Inferior parietal cortex (tissue), 1 donor: Measurements from ENCODE around the gene PRKG1.
A peak's percentile ranks its signal among the peaks of the same experiment; 100 is the strongest.
"Not testable (repeated sequence)": the region's sequence is repeated elsewhere in the genome, so short reads cannot be mapped to it uniquely, and the experiment has no call there.

ENCODE experiments used
- DNase-seq: peaks from one replicate; pipeline ENCODE4 v3.0.0-alpha.2; 2016; ENCODE audit errors: extremely low spot score

The PRKG1 gene

DNA sequence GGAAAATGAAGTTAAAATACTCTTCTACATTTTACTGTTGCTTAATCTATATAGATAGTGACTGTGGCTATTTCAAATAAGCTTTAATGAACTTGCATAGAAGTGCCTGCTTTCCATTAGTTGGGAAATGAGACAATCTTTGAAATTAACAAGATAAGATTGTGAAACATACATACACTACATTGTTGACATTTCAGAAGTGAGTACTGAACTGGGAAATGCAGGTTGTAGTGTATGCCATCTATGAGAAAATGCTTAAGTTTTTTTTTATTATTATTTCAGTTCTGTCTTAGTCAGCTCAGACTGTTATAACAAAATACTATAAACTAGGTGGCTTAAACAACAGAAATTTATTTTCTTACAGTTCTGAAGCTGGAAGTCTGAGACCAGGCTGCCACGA is 674.7 kb downstream of the PRKG1 start:
- no peak for DNase-seq

DNA sequence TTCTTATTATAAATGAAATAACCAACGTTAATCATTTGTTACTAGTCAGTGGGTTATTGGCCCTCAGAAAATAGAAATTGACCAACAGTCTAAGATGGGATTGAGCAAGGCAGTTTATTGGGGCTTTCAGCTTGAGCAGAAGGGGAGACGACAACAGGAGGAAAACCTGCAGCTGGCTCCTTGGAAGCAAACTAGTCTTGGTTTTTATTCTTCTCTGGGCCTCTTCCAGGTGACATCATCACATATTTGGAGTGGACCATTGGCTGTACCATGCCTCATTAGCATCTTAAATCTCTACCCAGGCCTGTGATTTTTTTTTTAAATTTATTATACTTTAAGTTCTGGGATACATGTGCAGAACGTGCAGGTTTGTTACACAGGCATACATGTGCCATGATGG is 684.1 kb downstream of the PRKG1 start:
- no peak for DNase-seq

DNA sequence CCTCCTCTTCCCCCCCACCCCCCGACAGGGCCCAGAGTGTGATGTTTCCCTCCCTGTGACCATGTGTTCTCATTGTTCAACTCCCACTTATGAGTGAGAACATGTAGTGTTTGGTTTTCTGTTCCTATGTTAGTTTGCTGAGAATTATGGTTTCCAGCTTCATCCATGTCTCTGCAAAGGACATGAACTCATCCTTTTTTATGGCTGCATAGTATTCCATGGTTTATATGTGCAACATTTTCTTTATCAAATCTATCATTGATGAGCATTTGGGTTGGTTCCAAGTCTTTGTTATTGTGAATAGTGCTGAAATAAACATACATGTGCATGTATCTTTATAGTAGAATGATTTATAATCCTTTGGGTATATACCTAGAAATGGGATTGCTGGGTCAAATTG is 684.6 kb downstream of the PRKG1 start:
- not testable (repeated sequence) for DNase-seq

DNA sequence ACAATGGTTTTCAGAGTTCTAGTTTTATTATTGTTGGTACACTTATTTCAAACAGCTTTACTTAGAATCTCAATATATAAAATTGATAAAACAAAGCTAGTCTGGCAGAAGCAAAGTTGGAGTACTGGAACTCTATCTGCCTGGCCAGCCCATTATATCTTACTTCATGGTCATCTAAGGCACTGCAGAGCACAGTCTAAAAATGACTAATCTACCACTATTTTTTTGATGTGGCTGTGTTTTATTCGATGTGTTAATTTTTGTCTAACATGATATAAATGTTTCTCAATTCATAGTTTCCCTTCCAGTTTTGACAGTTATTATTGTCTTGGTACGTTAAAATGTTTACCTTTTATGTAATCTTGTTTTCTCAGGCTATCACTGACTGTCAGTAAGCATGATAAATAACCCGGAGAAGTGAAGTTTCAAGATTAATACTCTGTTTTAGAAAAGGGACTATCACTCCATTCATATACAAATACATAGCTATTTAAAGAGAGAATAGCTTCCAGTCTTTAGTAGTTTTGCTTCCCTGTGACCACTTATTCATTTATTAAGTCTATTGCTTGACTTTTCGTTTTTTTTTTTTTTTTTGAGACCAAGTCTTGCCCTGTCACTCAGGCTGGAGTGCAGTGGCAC is 685.7 kb downstream of the PRKG1 start:
- DNase-seq = no peak

DNA sequence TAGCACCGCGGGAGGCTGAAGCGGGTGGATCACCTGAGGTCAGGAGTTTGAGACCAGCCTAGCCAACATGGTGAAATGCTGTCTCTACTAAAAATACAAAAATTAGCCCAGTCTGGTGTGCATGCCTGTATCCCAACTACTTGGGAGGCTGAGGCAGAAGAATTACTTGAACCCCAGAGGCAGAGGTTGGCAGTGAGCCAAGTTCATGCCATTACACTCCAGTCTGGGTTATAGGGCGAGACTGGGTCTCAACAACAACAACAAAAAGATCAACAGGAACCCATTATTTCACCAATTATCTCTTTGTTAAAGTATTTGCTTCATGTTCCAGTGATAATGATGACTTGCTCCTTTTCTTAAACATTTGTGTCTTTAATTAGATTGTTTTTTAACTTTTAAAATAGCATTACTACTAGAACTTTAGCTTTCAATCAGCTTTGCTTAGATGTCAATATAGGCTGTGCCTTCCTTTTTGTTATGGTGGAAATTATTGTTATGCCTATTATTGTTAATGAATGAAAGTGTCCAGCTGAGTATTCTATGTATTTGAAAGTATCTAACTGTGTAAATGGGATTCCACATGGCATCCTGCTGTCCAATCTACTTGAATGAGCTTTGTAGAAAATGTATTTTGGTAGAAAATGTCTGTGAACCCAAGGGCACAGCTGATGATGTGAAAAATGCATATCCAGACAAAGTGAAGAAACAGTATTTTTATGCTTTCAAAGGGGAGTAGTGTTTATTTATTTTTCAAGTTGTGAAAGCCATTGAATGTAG is 686.8 kb downstream of the PRKG1 start:
- DNase-seq = no peak

DNA sequence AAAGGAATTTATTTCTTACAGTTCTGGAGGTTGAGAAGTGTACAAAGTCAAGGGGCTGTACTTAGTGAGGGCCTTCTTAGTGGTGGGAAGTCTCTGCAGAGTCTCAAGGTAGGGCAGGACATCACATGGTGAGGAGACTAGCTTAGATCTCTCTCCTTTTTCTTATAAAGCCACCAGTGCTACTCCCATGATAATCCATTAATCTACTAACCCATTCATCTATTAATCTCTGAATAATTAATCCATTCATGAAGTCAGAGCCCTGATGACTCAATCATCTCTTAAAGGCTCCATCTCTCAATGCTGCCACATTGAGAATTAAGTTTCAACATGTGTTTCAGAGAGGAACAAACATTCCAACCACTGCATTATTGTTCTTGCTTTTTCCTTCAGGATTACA is 689.5 kb downstream of the PRKG1 start:
- DNase-seq = no peak

DNA sequence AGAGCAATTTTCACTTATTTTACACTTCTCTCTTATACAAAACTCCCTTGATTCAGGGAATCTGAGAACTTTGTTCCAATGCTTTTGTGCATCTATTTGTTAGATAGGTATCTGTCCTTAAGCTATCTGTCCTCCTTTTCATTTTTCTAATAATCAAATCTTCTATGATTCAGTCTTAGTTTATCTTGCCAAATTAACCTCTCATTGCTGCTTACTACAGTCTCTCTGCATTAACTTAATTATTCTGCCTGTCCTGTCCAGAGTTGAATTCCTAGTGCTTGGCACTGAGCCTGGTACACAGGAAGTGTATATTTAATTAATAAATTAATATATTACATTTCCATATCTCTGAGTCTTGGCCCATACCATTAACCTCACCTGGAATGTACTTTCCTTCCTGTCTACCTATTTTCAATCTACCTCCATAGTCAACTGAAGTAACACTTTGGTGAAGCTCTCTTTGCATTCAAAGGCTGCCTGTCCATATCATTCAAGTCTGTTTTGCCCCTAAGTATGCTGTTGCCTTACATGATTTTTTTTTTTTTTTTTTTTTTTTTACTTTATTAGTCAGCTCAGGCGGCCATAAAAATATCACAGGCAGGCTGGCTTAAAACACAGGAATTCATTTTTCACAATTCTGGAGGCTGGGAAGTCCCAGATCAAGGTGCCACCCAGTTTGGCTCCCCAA is 691.1 kb downstream of the PRKG1 start:
- no peak for DNase-seq

DNA sequence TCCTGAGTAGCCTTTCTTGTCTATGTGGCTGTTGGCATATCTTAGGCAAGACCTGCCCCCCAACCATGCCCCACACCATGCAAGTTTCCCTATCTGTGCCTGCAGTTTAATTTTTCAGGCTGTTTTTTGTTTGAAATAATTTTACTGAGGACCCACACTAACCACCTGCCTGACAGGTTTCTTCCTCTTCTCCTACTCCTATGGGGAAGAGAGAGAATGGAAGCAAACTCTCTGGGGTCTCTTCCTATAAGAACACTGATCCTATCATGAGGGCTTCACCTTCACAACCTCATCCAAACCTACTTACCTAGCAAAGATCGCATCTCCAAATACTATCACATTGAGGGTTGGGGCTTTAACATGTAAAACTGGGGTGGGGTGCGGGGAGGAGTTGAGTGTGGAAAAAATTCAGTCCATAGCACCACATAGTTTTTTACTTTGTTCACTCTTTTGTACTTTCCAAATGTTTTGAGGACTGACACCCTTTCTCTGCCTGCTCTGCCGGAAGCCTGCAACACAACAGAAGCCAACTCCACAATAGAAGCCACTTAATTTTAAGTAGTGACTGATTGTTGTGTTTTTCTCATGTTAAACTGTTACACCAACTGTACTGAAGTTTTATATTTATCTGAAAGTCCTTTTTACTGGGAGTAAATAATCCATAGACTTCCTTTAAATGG is 692.3 kb downstream of the PRKG1 start:
- no peak for DNase-seq

DNA sequence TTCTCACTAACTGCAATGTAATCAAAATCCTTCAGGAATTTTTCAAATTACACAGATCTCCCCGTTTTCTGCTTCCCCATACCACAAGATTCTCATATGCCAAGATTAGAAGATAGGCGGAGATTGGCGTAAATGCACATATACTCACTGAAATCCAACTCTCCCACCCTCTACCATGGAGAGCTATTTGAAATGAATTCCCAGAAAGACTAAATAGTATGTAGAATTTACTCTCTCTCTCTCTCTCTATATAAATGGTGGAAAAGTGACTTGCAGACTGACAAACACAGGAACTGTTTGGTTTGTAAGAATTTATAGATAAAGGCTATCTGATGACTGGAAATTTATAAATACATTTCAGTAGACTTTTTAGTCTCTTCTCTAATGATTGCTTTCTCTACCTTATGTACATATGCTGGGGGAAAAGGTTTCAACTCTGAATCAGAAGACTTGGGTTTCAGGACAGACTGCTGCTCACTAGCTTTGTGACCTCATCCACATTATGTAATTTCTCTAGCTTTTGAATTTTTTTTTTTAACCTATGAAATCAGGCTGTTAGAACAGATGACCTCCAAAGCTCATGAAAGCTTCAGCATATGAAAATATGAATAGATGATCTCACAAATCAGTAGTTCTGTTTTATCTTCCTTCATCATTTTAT is 692.9 kb downstream of the PRKG1 start:
- no peak for DNase-seq

DNA sequence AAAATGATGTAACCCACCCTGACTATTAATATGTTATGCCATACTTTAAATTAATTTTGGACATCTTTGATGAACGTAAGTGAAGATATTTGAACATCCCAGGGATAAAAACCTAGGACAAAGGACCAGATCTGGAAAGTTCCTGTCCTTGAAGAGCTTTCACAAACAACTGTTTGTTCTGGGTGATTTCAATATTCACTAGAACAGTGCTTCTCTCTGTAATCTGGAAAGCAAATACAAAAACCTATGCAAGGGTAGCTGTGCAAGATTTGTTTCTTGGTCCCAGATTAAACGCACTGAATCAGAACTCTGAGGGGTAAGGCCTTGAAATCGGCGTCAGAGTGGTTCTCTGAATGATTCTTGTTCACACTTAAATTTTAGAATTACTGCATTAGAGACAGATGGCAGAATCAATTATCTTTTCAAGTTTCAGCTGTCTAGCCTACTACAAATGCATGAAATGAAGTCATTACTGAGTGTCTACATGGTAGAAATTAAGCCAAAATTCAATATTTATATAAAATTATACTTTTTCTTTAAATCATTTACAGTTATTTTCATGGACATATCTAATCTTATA is 694.7 kb downstream of the PRKG1 start:
- DNase-seq = peak; percentile 40

DNA sequence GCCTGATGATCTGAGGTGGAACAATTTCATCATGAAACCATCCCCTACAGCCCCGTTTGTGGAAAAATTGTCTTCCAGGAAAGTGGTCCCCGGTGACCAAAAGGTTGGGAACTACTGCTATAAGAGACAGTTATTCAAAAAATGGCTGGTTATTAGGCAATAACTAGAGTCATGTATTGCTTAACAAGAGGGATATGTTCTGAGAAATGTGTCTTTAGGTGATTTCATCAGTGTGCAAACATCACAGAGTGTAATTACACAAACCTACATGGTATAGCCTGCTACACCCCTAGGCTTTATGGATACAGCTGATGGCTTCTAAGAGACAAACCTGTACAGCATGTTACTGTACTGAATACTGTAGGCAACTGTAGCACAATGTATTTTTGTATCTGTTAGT is 696.4 kb downstream of the PRKG1 start:
- no peak for DNase-seq

DNA sequence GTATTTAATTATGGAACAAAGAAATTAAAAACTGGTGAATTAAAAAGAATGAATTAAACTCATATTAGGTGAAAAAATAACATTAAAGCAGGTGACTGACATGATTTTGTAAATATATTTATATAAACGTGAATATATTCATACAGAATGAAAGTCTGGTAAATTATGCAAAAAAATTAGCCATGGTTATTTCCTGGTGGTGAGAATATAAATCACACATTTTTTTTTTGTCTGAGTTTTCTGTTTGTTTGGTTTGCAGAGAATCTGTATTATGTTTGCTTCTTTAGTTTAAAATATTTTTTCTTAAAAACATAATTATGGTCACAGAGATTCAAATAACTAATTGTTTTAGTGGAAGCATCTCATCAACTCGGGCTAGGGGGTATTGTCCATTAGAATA is 698.1 kb downstream of the PRKG1 start:
- DNase-seq = no peak

DNA sequence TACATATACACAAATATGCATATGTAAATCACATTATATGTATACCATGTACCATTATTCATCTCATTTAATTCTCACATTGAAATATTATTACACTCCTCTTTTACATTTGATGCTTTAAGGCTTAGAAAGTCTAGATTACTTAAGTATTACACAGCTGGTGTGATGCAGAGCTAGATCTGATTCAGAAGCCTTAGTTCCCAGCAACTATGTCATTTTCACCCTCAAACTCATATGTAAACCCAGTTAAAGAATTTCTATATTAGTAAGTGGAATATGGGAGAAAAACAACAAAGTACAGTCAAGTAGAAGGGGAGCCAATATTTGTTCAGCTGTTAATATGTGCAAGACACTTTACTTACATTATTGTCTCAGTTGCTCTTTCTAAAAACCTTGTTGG is 699.4 kb downstream of the PRKG1 start:
- DNase-seq = no peak

DNA sequence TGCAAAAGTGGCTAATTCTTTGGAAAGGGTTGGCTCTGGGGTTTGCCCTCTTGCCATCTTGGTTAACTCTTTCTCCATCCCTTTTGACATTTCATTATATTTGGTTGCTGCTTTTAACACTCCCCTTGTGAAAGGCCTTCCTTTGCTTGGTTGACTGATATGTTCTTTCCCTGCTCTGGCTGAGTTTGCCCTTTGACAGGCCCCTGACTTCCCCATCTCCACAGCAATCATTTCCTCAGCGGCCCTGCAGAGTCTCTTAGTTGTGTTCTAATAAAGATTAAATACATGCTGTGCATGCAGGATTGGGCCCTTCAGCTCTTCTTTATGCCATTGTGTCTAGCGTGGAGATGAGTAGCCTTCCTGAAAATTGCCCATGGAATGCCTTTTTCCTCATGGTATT is 709.7 kb downstream of the PRKG1 start:
- no peak for DNase-seq

DNA sequence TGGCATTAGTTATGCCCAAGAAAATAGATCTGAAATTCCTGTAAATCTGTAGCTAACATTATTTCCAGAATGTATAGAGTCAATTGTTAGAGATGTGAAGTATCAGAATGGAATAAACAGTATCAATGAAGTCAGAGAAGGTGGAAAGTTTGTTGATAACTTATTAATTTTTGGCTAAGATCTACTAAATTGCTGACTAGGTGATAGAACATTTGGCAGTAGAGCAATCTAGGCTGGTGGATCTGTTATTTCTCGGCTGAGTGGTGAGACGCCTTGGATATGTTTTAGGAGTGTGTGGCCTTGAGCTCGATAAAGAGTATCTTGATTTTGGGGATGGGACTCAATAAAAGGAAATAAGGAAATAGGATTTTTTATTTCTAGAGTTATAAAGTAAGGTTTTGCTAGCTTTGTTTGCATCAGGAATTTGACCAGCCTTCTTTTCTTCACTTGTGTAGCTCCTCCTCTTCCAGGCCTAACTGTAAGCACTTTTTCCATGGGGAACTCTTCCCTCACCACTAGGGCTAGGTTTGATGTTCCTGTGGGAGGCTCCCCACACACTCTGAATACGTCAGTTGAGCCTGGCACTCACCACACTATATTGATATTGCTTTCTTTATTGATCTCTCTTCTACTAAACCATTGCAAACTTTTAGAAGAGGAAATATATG is 711.9 kb downstream of the PRKG1 start:
- DNase-seq = no peak

DNA sequence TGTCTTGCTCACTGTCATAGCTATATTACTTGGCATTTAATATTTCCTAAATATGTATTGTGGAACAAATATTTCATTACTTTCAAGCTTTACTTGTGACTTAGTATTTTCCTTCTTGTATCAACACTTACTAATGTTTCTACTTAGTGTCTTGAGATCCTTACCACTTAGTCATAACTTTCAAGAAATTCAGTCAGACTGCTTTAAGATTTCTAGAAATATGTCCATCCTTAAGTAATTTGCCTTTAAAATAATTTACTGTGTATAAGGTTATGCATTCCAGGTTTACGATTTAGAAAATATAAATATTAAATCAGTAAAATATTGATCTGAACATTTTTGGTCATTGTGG is 712.4 kb downstream of the PRKG1 start:
- DNase-seq = no peak

DNA sequence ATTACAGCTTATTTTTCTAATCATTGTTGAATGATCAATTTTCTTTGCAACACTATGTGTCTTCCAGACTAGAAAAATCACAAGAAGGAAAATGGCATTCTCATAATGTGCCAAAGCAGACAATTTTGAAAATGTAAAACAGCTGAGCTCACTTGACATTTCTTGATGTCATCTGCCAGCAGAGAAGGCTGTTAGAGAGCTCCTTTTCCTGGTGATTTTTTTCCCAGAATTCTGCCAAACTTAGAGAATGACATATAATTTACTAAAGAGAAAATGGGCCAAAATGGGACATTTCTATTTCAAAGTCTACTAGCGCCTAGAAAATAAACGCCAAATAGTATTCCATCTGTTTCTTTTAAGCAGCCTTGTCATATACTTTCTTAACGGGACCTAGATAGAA is 714.0 kb downstream of the PRKG1 start:
- no peak for DNase-seq

DNA sequence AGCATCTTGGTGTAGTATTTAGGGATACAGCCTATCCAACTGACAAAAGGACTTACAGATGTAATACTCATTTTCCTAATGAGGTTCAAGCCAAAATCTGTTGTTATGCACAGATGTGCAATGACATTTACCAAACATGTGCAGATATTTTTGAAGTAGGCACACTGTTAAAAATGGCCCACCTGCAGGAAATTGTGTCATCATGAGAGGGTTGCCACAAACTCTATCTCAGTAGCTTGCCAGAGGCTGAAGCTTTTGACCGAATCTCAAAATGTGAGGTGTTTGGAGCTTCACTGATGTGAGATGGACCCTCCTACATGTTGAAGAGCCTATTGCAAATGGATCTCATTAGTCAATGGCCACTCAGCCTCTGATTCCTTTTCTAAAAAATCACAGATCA is 714.8 kb downstream of the PRKG1 start:
- no peak for DNase-seq

DNA sequence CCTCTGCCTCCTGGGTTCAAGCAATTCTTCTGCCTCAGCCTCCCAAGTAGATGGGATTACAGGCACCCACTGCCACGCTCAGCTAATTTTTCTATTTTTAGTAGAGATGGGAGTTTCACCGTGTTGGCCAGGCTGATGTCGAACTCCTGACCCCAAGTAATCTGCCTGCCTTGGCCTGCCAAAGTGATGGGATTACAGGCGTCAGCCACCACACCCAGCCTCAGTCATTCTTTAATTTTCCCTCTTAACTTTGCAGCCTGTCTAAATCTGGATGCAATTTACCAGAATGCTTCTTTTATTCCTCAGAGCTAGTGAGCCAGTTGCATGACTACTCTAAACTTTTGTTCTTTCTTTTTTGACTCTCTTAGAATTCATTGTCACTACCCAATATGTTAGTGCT is 715.6 kb downstream of the PRKG1 start:
- no peak for DNase-seq

DNA sequence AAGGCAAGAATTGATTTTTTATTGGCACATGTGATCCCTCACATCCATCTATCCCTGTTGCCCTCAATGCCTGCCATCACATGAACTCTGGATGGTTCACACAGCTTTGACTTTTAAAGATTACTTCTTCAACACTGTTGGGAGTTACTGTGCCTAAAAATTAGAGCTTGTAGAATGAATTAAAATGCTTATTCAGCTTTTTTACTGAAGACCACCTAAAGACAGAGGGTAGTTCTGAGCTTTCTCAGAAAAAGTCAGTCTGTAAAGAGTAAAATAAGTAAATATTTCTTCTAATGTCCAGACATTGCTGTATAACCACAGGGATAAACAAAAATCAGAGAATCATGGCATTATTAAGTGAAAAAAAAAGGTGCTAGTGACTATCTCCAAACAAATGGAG is 718.4 kb downstream of the PRKG1 start:
- DNase-seq = no peak

DNA sequence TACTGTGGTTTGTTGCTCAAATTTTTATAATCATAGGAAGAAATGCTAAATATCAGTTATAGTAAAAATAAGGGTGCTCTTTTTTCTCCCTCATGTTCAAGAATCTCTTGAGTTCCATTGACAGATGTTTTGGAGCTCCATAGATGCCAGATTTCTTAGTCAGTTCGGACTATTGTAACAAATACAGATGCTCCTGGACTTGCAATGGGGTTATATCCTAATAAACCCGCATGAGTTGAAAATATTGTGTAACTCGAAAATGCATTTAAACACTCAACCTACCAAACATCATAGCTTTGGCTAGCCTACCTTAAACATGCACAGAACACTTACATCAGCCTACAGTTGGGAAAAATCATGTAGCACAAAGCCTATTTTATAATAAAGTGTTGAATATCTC is 725.8 kb downstream of the PRKG1 start:
- DNase-seq = no peak
